Posterior cingulate gyrus (tissue), 11 donors: ENCODE data around the gene RPP25.

Source experiments
- DNase-seq, 10 donors: peaks; one replicate each; pipeline versions ENCODE4 v3.0.0 to v3.0.0-alpha.2; 2020 to 2021; ENCODE audit warnings: mixed read lengths in 3 of 10
- intact Hi-C: fragments of 100-400 bp; cut with DNase I; formaldehyde crosslinking; loops from one replicate; pipeline ENCODE4 v1.15.1; 2023

RPP25 gene, protein sequence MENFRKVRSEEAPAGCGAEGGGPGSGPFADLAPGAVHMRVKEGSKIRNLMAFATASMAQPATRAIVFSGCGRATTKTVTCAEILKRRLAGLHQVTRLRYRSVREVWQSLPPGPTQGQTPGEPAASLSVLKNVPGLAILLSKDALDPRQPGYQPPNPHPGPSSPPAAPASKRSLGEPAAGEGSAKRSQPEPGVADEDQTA

GRCh38 chr15:74956648-74957475 is at the start of gene RPP25:
Gene RPP25 (minus strand): TSS chr15:74956772. CDS start chr15:74956583, 189 bp downstream.
- DNase-seq: peak; percentile 46 to 92 (median 66)
- intact Hi-C loops: loop anchor here (1.0 to 10.0 kb wide), 3 partner anchors 18 to 322 kb away; partner anchors contain the start of gene COX5A

DNA sequence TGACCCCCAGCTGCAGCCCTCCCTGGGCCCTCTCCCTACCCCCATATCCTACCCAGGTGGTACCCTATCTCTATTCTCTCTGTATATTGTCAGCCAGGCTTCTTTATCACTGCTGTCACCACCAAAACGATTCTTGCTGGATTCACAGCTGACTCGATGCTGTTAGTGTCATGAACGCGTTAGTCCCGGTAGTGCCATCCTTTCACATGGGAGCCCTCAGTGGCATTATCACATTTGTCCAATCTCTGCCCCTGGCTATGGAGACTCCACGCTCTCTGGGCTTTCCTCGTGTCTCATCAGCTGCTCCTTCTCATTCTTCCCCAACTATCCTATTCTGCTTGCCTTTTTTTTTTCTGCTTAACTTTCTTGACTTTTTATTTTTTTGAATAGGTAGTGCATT is 45.8 kb upstream of the RPP25 start:
- DNase-seq: peak in 1 of 10 donors; percentile 4
- intact Hi-C loops: no loop called here

DNA sequence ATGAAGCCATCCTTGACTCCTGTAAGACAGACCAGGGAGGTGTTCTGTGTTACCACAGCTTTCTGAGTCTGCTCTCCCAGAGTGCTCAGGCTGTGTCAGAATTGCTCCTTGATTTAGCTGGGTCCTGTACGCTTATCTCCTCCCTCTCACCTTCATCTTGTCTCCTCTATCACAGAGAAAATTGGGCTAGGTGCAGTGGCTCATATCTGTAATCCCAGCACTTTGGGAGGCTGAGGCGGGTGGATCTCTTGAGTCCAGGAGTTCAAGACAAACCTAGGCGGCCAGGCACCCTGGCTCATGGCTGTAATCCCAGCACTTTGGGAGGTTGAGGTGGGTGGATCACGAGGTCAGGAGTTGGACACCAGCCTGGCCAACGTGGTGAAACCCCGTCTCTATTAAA is 44.7 kb upstream of the RPP25 start:
- DNase-seq: peak in 1 of 10 donors; percentile 52
- intact Hi-C loops: no loop called here

DNA sequence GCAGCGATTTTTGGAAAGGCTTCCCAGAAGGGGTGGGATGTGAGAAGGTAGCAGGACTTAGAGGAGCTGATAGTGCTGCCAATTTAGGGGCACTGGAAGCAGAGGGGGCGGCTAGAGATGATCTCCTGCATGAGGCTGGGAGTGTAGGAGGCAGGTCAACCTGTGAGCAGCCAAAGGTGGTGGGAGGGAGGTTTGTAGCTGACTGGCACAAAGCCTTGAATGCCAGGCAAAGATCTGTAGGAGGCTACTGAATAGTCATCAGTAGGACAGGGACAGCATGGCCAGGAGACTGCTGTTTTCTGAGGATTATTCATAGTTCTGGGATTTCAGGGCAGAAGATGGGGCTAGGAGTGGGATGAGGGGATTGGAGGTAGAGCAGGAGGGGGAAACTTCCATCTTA is 41.0 kb upstream of the RPP25 start:
- peak in 2 of 10 donors; percentile 38 to 52 for DNase-seq
- intact Hi-C loops: no loop called here

- DNase-seq: peak in 1 of 10 donors; percentile 18
- intact Hi-C loops: no loop called here
Measured at GRCh38 chr15:74997141-74997540, 40.6 kb upstream of the RPP25 start.

GRCh38 chr15:74995779-74996765 is 39.5 kb upstream of the RPP25 start:
- intact Hi-C loops: no loop called here
- DNase-seq: peak; percentile 34 to 94 (median 63)

DNA sequence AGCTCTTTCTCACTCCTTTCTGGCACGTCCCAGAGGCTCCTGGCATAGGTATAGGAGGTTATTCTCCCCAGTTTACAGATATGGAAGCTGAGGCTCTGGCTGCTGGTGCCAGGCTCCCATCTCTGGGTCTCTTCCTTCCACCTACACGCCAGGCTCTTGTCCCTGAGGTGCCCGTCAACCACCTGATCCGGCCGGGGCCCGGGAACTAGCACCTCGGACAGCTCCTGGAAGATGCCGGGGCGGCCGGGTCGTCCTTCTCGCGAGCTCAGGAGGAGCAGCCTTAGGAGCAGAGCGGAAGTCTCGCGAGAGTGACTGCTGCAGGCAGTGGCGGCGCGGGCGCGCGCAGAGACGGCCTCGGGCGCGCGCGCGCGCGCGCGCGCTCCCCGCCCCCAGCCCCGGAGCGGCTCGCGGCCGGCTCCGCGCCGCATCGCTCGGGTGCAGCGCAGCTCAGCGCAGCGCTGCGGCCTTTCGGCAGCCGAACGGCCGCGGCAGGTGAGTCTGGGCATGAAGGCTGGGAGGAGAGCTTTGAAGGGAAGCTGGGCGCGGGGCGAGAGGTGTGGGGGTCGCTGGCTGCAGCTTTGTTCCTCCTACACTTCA is 38.7 kb upstream of the RPP25 start, which contains the start of gene SCAMP5:
Gene SCAMP5, plus strand, starts transcription at position 382 of the 597 bp plus-strand sequence. CDS start 16,277 bp downstream, outside the sequence.
- intact Hi-C loops: no loop called here

GRCh38 chr15:74994685-74995084 is 38.1 kb upstream of the RPP25 start:
- DNase-seq: no peak
- intact Hi-C loops: loop anchor here (1.0 kb wide), 1 partner anchor 38 kb away; the partner anchor contains the start of gene RPP25

More for the DNA sequence above, 38.7 kb upstream of the RPP25 start, which contains the start of gene SCAMP5:
- peak; percentile 92 to 99 (median 96) for DNase-seq

- peak in 8 of 10 donors; percentile 11 to 91 (median 37) for DNase-seq
- intact Hi-C loops: loop anchor here (1.0 kb wide), 1 partner anchor 38 kb away; the partner anchor contains the start of gene RPP25
Measured at GRCh38 chr15:74994236-74994635, 37.7 kb upstream of the RPP25 start.

- DNase-seq: no peak
- intact Hi-C loops: no loop called here
Measured at GRCh38 chr15:74992619-74993018, 36.0 kb upstream of the RPP25 start.

GRCh38 chr15:74989527-74989926 is 33.0 kb upstream of the RPP25 start:
- intact Hi-C loops: no loop called here
- DNase-seq: no peak

- intact Hi-C loops: no loop called here
Measured at GRCh38 chr15:74988007-74988800, 31.6 kb upstream of the RPP25 start.

DNA sequence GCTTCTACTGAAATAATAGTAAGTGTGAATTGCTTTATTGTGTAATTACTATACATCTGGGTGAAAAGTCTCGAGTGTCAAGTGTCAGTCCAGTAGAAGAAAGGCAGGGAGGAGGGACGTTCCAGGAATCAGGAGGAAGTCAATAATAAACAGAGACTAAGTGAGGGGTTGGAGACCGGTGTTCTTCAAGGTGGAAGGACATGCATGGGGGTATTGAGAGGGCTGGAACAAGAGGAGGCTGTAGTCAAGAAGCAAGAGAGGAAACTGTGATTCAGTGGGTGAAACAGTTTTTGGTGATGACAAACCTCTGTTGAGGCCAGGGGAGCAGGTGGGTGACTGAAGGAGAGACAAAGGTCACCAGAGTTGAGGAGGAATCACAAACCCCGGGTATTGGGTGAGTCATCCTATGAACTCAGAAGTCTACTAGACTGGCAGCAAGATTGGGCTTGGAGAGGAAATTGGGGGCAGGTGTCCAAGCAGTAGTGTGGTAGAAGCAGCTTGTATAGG is 27.2 kb upstream of the RPP25 start:
- intact Hi-C loops: no loop called here
- no peak for DNase-seq

More at GRCh38 chr15:74988007-74988800, 31.6 kb upstream of the RPP25 start:
- DNase-seq: peak in 3 of 10 donors; percentile 10 to 67 (median 55)

DNA sequence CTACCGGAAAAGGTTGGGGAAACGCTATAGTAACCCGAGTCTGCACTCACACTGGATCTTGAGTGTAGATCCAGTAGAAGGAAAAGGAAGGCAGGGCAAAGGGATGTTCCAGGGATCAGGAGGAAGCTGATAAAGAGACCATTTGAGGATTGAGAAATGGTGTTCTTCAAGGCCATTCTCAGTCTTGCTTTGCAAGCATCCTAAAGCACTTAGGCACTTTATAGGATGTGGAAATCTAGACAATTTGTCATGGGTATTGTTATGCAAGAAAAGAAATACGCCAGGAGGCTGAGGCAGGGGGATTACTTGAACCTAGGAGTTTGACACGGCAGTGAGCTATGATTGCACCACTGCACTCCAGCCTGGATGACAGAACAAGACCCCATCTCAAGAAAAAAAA is 25.6 kb upstream of the RPP25 start:
- no peak for DNase-seq
- intact Hi-C loops: no loop called here

DNA sequence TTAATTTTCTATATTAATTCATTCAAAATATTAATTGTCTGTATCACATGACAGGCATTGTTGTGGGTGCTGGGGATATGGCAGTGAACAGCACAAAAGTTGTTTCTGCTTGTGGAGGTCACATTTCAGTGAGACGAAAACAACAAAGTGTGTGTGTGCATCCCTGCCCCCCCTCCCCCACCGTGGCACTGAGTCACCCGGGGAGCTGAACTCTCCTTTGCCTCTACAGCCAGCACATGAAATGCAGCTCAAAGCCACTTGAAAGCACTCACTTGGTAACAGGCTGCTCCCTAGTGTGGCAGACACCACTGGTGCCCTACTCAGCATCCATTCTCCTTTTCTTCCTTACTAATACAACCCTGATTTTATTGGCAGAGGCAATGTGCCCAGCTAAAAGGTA is 21.9 kb upstream of the RPP25 start:
- intact Hi-C loops: no loop called here
- DNase-seq: peak in 4 of 10 donors; percentile 12 to 65 (median 52)

DNA sequence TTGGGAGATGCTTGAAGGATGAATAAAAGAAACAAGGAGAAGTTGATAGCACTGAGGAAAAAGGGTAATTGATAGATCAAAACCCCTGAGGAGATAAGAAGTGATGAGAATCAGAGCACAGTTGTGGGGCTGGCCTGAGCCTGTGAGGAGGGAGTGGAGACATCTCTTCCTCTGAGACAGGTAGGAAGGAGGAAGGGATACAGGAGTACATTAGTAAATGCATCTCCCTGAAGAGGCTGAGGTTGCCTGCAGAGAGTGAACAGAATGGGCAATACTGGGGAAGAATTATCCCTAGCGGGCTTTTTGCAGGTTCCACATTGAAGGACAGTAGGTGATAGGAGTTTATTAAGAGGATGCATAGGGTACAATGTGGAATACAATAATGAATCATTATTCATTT is 21.5 kb upstream of the RPP25 start:
- intact Hi-C loops: no loop called here
- peak in 1 of 10 donors; percentile 1 for DNase-seq

- DNase-seq: peak in 1 of 10 donors; percentile 1
- intact Hi-C loops: no loop called here
Measured at GRCh38 chr15:74977599-74977998, 21.0 kb upstream of the RPP25 start.

GRCh38 chr15:74976159-74976558 is 19.6 kb upstream of the RPP25 start:
- peak in 2 of 10 donors; percentile 3 to 49 for DNase-seq
- intact Hi-C loops: no loop called here

DNA sequence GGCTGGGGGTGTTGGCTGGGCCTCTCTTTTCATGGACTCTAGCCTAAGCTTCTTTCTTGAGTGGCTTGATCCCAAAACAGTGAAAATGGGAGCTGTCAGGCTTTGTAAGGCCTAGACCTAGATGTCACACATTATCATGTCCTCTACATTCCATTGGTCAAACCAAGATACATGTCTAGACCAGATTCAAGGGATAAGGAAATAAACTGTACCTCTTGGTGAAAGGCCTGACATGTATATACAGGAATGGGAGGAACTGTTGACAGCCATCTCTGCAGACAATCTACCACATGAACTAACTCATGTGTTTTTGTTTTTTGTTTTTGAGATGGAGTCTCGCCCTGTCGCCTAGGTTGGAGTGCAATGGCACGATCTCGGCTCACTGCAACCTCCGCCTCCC is 11.1 kb upstream of the RPP25 start:
- peak in 1 of 10 donors; percentile 5 for DNase-seq

More for the DNA sequence above, 11.1 kb upstream of the RPP25 start:
- intact Hi-C loops: no loop called here
